ENCODE data around the gene PAK4.

PAK4 gene

GRCh38 chr19:39082167-39082566 is 43.4 kb upstream of the PAK4 start:
- Histone ChIP-seq H3K27ac (no peak overlapping the region), H3K9ac (no peak overlapping the region), H3K27me3 (ENCODE audit: insufficient read depth, low read depth) (no peaks in the 10 kb centered on the region; the same call in 1 of the 2 replicates), H3K4me2 (no peak overlapping the region), H3K79me2 (ENCODE audit: insufficient read depth, low read depth) (no peaks in the 10 kb centered on the region), H3K36me3 (ENCODE audit: insufficient read depth) (no peaks in the 10 kb centered on the region), H2AFZ (ENCODE audit: low read depth) (no peak overlapping the region), H3K4me3 (IDR thresholded peaks at IDR 0.05; ENCODE audit: insufficient read depth, low read depth, low read length) (no peak overlapping the region), H4K20me1 (ENCODE audit: insufficient read depth) (no peaks in the 10 kb centered on the region), H3K4me1 (ENCODE audit: low read depth, poor library complexity, severe bottlenecking) (no peaks in the 10 kb centered on the region)
- no peak for TF ChIP-seq CTCF (conservative IDR thresholded peaks at IDR 0.05; ENCODE audit: low read depth, low read length)

- no peaks in the 10 kb centered on the region for H3K36me3 ChIP-seq (ENCODE audit: insufficient read depth)
- no peak for TF ChIP-seq CTCF (conservative IDR thresholded peaks at IDR 0.05; ENCODE audit: low read depth, low read length)
- H3K4me1 ChIP-seq (ENCODE audit: low read depth, poor library complexity, severe bottlenecking), result no peaks in the 10 kb centered on the region
- no peaks in the 10 kb centered on the region for H3K79me2 ChIP-seq (ENCODE audit: insufficient read depth, low read depth)
- H2AFZ ChIP-seq (ENCODE audit: low read depth), result no peak overlapping the region
- H3K9ac ChIP-seq, result no peak overlapping the region
- H3K4me3 ChIP-seq (IDR thresholded peaks at IDR 0.05; ENCODE audit: insufficient read depth, low read depth, low read length), result no peak overlapping the region
- H3K27ac ChIP-seq, result no peak overlapping the region
- no peaks in the 10 kb centered on the region; the same call in 1 of the 2 replicates for H3K27me3 ChIP-seq (ENCODE audit: insufficient read depth, low read depth)
- H3K4me2 ChIP-seq, result no peak overlapping the region
- H4K20me1 ChIP-seq (ENCODE audit: insufficient read depth), result no peaks in the 10 kb centered on the region
Observed at GRCh38 chr19:39082745-39083598, 42.6 kb upstream of the PAK4 start.

GRCh38 chr19:39083599-39083982 is 42.0 kb upstream of the PAK4 start:
- Histone ChIP-seq H3K4me3 (IDR thresholded peaks at IDR 0.05; ENCODE audit: insufficient read depth, low read depth, low read length) (no peak overlapping the region), H3K9ac (no peak overlapping the region), H3K4me2 (no peak overlapping the region), H3K36me3 (ENCODE audit: insufficient read depth) (no peaks in the 10 kb centered on the region), H3K79me2 (ENCODE audit: insufficient read depth, low read depth) (no peaks in the 10 kb centered on the region), H3K27ac (no peak overlapping the region), H2AFZ (ENCODE audit: low read depth) (no peak overlapping the region), H4K20me1 (ENCODE audit: insufficient read depth) (no peaks in the 10 kb centered on the region), H3K4me1 (ENCODE audit: low read depth, poor library complexity, severe bottlenecking) (no peaks in the 10 kb centered on the region), H3K27me3 (ENCODE audit: insufficient read depth, low read depth) (no peaks in the 10 kb centered on the region; the same call in 1 of the 2 replicates)
- TF ChIP-seq CTCF (conservative IDR thresholded peaks at IDR 0.05; ENCODE audit: low read depth, low read length), result no peak

GRCh38 chr19:39083983-39084731 is 41.4 kb upstream of the PAK4 start, which contains the start of gene ACP7:
ACP7 (plus strand) TSS chr19:39084368; CDS start chr19:39085270, 902 bp downstream.
- no peaks in the 10 kb centered on the region; the same call in 1 of the 2 replicates for H3K27me3 ChIP-seq (ENCODE audit: insufficient read depth, low read depth)
- H3K36me3 ChIP-seq (ENCODE audit: insufficient read depth), result no peaks in the 10 kb centered on the region
- H3K9ac ChIP-seq, result no peak within 1 kb of the TSS
- no peak within 1 kb of the TSS for H3K4me2 ChIP-seq
- no peak within 1 kb of the TSS for H2AFZ ChIP-seq (ENCODE audit: low read depth)
- no peak within 1 kb of the TSS for H3K27ac ChIP-seq
- H3K4me1 ChIP-seq (ENCODE audit: low read depth, poor library complexity, severe bottlenecking), result no peaks in the 10 kb centered on the region
- H3K4me3 ChIP-seq (IDR thresholded peaks at IDR 0.05; ENCODE audit: insufficient read depth, low read depth, low read length), result no peak within 1 kb of the TSS
- H3K79me2 ChIP-seq (ENCODE audit: insufficient read depth, low read depth), result no peaks in the 10 kb centered on the region
- TF ChIP-seq CTCF (conservative IDR thresholded peaks at IDR 0.05; ENCODE audit: low read depth, low read length), result no peak
- no peaks in the 10 kb centered on the region for H4K20me1 ChIP-seq (ENCODE audit: insufficient read depth)

Data from KMS-11 (cell line).